NCI-H460 (cell line): ENCODE measurements around the gene NIBAN1. TPM values are rescaled to one million over a fixed set of nuclear protein-coding genes. Genes with fewer than 3 reads are reported as not detected.
"Not testable (repeated sequence)": the region's sequence is repeated elsewhere in the genome, so short reads cannot be mapped to it uniquely, and the experiment has no call there.

Experiments used
- DNase-seq: peaks from one replicate; pipeline ENCODE4 v3.0.0-alpha.2; 2016; ENCODE audit warnings: low read depth; ENCODE audit errors: extremely low read depth
- polyA plus RNA-seq: library from polyadenylated mRNA; depleted of rRNA; stranded (reverse); fragments of >200 nt; gene quantifications from 2 replicates; pipeline ENCODE4 v1.2.3, GENCODE V29; 2014; cell fraction: nucleus; rRNA removed
- total RNA-seq: library from RNA; depleted of rRNA; stranded (reverse); fragments of >200 nt; shearing (Covaris generic); gene quantifications from 2 replicates; pipeline ENCODE4 v1.2.3, GENCODE V29; 2014; rRNA removed

Gene NIBAN1
- 154 and 171 TPM in 2 replicates for total RNA-seq
- 11.3 and 14.2 TPM in 2 replicates for polyA plus RNA-seq

- DNase-seq, result peak; percentile 79
Observed at GRCh38 chr1:184974056-184974836, at the start of gene NIBAN1. TSS of gene NIBAN1 (minus strand) at chr1:184974508. CDS start at chr1:184974356, 152 bp downstream.

DNA sequence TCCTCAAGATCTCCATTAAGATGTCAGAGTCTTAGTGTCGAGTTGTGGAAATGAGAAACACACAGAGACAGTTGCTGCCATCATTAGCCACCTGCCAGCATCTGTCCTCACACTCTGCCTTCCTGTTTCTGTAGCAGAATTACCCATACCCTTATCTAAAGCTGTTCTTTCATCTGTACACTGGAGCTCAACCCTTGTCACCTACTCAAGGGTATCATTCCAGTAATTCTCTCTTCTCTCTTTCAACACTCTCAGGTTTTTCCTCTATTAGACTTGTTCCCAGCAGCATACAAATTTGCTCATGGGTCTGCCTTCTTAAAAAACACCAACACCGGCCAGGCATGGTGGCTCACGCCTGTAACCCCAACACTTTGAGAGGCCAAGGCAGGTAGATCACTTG is 43.7 kb upstream of the NIBAN1 start:
- no peak for DNase-seq

DNA sequence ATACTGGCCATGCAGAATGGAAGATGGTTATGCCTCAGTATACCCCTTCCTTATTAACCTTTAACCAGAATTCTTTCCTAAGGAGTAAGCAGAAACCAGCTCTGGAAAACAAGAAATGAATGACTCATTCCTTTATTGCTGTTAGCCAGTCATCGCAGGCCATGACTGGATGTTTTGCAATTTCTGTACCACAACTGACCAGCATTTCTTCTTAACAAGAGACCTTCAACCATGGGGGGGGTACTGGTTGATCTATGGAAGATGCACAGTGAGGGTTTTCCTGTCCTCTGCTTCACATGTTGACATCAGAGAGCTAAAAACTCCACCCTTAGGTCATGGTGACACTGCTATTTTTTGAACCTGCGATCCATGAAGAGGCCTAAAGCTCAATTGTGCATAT is 43.0 kb upstream of the NIBAN1 start:
- DNase-seq, result peak; percentile 59

DNA sequence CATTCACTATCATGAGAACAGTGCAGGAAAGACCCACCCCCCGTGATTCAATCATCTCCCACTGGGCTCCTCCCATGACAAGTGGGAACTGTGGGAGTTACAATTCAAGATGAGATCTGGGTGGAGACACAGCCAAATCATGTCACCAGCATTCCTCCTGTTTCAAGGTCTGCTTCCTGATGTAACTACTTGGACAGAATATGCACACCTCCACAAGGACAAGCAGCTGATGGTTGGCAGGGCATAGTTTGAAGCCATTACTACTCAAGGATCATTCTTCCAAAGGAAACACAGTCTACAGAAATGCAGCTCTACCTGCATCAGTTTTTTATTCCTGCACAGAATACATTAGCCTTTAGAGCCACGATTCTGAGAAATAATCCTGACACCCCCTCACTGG is 42.6 kb upstream of the NIBAN1 start:
- DNase-seq, result no peak

GRCh38 chr1:185015631-185016030 is 41.3 kb upstream of the NIBAN1 start:
- DNase-seq, result no peak

DNA sequence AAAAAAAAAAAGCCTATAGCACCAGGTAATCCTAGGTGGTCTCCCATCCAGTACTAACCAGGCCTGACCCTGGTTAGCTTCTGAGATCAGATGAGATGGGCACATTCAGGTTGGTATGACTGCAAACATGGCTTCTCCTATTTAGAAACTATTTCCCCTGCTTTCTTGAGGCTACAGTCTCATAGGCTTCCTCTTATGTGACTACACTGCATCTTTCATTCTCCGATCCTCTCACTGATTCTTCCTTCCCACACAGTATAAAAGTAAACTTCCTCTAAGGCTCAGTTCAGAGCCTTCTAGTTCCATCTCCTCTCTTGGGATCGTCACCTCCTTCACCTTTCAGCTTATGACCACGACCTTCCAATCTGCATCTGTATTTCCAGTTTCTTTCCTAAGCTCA is 40.6 kb upstream of the NIBAN1 start:
- no peak for DNase-seq

GRCh38 chr1:185010361-185010760 is 36.1 kb upstream of the NIBAN1 start:
- no peak for DNase-seq

DNA sequence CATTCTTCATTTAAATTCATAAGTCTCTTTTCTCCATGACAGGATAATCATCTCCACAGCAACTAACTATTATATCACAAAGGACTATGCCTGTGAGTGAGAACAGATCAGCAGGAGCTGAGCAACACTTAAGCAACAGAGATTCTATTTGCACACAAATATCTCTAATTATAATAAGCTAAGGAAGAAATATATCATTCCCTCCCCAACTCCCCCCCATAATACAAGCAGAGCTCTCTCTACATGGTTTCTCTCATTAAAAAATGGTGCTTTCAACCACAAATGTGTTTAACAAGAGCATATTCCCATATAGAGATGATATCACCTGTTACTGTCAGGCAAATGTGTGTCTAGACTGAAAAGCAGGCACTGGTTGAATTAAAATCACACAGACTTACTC is 34.5 kb upstream of the NIBAN1 start:
- no peak for DNase-seq

GRCh38 chr1:185001312-185001880 is 27.1 kb upstream of the NIBAN1 start:
- DNase-seq, result not testable (repeated sequence)

- DNase-seq, result not testable (repeated sequence)
Observed at GRCh38 chr1:184999974-185000373, 25.7 kb upstream of the NIBAN1 start.

DNA sequence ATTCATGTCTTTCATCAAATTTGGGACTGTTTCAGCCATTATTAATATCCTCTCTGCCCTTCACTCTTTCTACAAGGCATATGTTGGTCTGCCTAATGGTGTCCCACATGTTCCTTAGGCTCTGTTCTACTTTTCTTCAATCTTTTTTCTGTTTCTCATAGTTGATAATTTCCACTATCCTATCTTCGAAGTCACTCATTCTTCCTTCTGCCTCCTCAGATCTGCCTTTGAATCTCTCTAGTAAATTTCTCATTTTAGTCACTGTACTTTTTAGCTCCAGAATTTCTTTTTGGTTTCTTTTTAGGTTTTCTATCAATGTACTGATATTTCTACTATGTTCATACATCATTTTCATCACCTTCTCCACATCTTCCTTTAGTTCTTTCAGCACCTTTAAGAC is 20.0 kb upstream of the NIBAN1 start:
- DNase-seq, result no peak

GRCh38 chr1:184992271-184992670 is 18.0 kb upstream of the NIBAN1 start:
- DNase-seq, result no peak

GRCh38 chr1:184990204-184990603 is 15.9 kb upstream of the NIBAN1 start:
- DNase-seq, result no peak

DNA sequence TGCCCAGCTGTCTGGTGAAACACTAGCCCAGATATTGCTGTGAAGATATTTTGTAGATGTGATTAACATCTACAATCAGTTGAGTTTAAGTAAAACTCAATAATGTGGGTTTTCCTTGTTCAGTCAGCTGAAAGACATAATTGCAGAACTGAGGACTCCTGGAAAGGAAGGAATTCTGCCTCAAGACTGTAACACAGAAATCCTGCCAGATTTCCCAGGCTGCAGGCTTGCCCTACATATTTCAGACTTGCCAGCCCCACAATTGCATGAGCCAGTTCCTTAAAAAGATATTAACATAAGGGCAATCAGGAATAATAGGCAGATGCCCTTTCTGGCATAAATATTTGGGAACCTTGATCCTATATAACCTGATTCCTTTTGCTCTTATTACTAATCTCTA is 14.2 kb upstream of the NIBAN1 start:
- DNase-seq, result no peak

DNA sequence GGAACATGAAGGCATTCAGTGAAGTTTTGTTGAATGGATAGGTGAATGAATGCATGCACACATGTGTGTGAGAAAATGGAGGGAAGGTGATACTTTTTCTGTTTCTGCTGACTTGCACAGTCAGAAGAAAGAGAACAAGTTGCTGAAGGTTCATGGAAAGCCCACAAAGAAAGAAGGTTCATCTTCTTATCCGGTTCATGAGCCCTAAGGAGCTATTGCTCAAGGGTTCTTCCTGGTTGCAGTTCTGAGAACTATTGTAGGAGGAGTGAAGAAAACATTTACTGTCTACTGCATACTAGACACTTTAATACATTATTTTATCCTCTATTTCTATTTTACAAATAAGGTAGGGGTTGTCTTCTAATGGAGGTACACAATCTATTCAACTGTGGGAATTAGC is 13.4 kb upstream of the NIBAN1 start:
- DNase-seq, result no peak

GRCh38 chr1:184986250-184986649 is 11.9 kb upstream of the NIBAN1 start:
- DNase-seq, result peak; percentile 13

DNA sequence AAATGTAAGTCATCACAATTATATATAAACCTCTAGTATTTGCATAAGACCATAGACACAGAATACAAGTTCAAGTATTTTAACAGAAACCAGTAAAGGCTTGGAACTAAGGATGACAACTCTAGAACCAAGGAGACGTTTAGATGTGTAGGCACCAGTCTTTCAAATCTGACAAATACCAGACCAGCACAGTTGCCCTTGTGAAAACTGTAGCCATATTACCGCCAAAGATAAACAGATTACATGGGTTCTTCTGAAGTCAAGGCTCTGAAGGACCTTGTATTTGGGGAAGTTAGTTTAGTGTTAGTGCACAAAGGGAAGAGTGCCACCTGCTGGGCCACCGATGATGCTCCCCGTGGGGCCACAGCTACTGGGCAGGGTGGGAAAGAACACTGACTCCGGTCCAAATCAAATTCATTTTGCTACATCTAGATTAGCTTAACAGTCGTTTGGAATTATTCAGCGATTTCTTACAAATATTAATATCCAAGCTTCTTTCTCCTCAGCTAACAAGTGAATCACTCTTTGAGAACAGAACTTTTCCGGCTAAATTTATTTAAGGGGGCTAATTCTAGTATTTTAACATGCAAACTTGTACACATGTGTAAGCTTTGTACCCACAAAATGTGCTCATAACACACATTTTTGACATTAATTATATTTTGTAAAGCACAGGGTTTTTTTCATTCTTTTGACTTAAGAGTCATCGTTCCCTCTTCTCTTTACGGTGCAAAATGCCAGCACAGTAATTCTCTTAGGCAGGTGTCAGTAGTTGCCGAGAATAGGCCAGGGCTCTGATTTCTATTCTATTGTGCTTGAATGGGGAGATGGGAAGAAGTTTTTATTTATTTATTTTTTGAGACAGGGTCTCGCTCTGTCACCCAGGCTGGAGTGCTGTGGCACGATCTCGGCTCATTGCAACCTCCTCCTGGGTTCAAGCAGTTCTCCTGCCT is 8.0 kb upstream of the NIBAN1 start:
- DNase-seq, result peak; percentile 71

DNA sequence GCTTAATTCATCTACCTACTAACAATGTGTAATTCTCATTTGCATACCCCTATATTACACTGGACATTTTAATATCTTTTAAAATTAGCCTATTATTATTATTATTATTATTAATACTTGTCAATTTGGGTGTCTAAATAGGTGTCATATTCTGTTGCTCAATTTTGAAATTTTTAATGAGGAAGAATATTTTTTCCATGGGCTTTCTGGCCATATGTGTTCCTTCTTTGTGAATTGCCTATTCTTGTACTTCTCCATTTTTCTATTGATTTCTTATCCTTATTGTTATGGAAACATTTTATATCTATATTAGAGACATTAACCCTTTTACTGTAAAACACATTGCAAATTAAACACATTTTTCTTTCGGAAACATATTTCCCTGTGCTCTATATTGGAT is 6.4 kb upstream of the NIBAN1 start:
- DNase-seq, result no peak

- DNase-seq, result no peak
Observed at GRCh38 chr1:184975208-184975870, 1.0 kb upstream of the NIBAN1 start.

DNA sequence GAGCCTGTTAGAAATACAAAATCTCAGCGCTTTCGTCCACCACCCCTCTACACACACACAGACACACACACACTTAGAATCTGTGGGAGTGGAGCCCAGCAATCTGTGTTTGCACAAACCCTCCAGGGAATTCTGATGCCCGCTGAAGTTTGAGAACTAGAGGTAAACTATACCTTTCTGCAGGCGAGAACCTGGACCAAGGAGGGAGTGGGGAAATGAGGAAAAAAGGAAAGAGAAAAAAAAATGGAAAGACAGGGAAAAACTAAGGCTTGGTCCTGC is 468 bp upstream of the NIBAN1 start:
- no peak for DNase-seq
